K562 (cell line): ENCODE data around the gene USP17L27.
"Not testable (repeated sequence)": the region's sequence is repeated elsewhere in the genome, so short reads cannot be mapped to it uniquely, and the experiment has no call there.

Experiments used
- BHLHE40 ChIP-seq: IDR thresholded peaks from 2 replicates; pipeline ENCODE4 v1.6.1; 2011; ENCODE audit warnings: low read length, improper control_type of control experiment
- CEBPB ChIP-seq: fragments of 450-650 bp; IDR thresholded peaks from 2 replicates; pipeline ENCODE4 v1.6.1; 2016; ENCODE audit warnings: missing genetic modification characterization, missing compliant biosample characterization
- MLX ChIP-seq, 2 experiments: fragments of 450-650 bp in 1 of 2; sonication (generic) in 1 of 2; formaldehyde crosslinking; conservative IDR thresholded peaks; 2 replicates each; pipeline versions ENCODE4 v1.4.0 to v1.8.1; 2020 to 2022; ENCODE audit warnings: mild to moderate bottlenecking in 1 of 2, missing genetic modification reagents in 1 of 2
- MYBL2 ChIP-seq, 2 experiments: fragments of 450-650 bp in 1 of 2; sonication (generic) in 1 of 2; formaldehyde crosslinking in 1 of 2; IDR thresholded peaks; 2 replicates each; pipeline versions ENCODE4 v1.6.1 to v1.8.1; 2017 to 2022; ENCODE audit warnings: borderline replicate concordance in 1 of 2, inconsistent platforms in 1 of 2, low read depth in 1 of 2, mild to moderate bottlenecking in 1 of 2, missing genetic modification reagents in 1 of 2, moderate library complexity in 1 of 2
- POU5F1 ChIP-seq: fragments of 150-350 bp; IDR thresholded peaks from 2 replicates; pipeline ENCODE4 v1.6.1; 2014; ENCODE audit warnings: borderline replicate concordance, low read length, low read depth, mild to moderate bottlenecking; ENCODE audit not compliant: partially characterized antibody
- SMAD4 ChIP-seq: fragments of 250-450 bp; sonication (Bioruptor Pico); conservative IDR thresholded peaks from 2 replicates; pipeline ENCODE4 v1.8.0; 2021; ENCODE audit warnings: inconsistent platforms, mild to moderate bottlenecking, moderate library complexity
- SMARCA4 ChIP-seq: fragments of 450-650 bp; IDR thresholded peaks from 2 replicates; pipeline ENCODE4 v1.6.1; 2016
- TRIM28 ChIP-seq: fragments of 450-650 bp; IDR thresholded peaks from 2 replicates; pipeline ENCODE4 v1.6.1; 2017
- XRCC5 ChIP-seq: fragments of 200-400 bp; formaldehyde crosslinking; IDR thresholded peaks from 2 replicates; pipeline ENCODE4 v1.6.1; 2017; ENCODE audit warnings: low read depth, mild to moderate bottlenecking, low read length
- YY1 ChIP-seq, 3 experiments: IDR thresholded peaks; 2 replicates each; pipeline ENCODE4 v1.6.1; 2011; ENCODE audit warnings: low read length in 2 of 3, mild to moderate bottlenecking in 2 of 3, moderate library complexity in 2 of 3, borderline replicate concordance in 1 of 3, control low read depth in 1 of 3, low read depth in 1 of 3; ENCODE audit not compliant: insufficient read depth in 3 of 3, insufficient replicate concordance in 2 of 3, control insufficient read depth in 1 of 3, insufficient read length in 1 of 3; ENCODE audit errors: extremely low read depth in 1 of 3
- ZC3H8 ChIP-seq: fragments of 450-650 bp; IDR thresholded peaks from 2 replicates; pipeline ENCODE4 v1.6.1; 2017
- ZNF232 ChIP-seq: sonication (generic); formaldehyde crosslinking; IDR thresholded peaks from 2 replicates; pipeline ENCODE4 v1.8.0; 2022; ENCODE audit warnings: mild to moderate bottlenecking, missing genetic modification reagents
- ZNF445 ChIP-seq: fragments of 250-450 bp; sonication (Bioruptor Pico); IDR thresholded peaks from 2 replicates; pipeline ENCODE4 v1.4.0; 2020; ENCODE audit warnings: low read depth, mild to moderate bottlenecking, moderate library complexity
- TF ChIP-seq, protein P1 (sequence below), 3 experiments: IDR thresholded peaks in 2 of 3; conservative IDR thresholded peaks in 1 of 3; 2 replicates each; pipeline ENCODE4 v1.5.1; 2011 to 2012; ENCODE audit warnings: low read length in 3 of 3, mild to moderate bottlenecking in 3 of 3, control low read depth in 2 of 3, improper control_type of control experiment in 1 of 3, inconsistent platforms in 1 of 3, low read depth in 1 of 3, mixed read lengths in 1 of 3, moderate library complexity in 1 of 3; ENCODE audit not compliant: insufficient read depth in 2 of 3

- not testable (repeated sequence) for TF ChIP-seq ZNF445 (CRISPR knock-in tag); ZNF232 (CRISPR knock-in tag); MYBL2 (IDR thresholded peaks at IDR 0.05; ENCODE audit: low read depth); MYBL2 (CRISPR knock-in tag; IDR thresholded peaks at IDR 0.05; ENCODE audit: borderline replicate concordance); MLX (CRISPR knock-in tag; conservative IDR thresholded peaks at IDR 0.05); XRCC5; POU5F1; BHLHE40; ZC3H8; TRIM28; YY1 (IDR thresholded peaks at IDR 0.05; ENCODE audit: borderline replicate concordance in 1 of 3, control insufficient read depth in 1 of 3, extremely low read depth in 1 of 3, insufficient read depth in 3 of 3, insufficient read length in 1 of 3, insufficient replicate concordance in 2 of 3, low read depth in 1 of 3, low read length in 2 of 3); SMAD4 (CRISPR knock-in tag); SMARCA4; CEBPB
- TF ChIP-seq, protein P1, sequence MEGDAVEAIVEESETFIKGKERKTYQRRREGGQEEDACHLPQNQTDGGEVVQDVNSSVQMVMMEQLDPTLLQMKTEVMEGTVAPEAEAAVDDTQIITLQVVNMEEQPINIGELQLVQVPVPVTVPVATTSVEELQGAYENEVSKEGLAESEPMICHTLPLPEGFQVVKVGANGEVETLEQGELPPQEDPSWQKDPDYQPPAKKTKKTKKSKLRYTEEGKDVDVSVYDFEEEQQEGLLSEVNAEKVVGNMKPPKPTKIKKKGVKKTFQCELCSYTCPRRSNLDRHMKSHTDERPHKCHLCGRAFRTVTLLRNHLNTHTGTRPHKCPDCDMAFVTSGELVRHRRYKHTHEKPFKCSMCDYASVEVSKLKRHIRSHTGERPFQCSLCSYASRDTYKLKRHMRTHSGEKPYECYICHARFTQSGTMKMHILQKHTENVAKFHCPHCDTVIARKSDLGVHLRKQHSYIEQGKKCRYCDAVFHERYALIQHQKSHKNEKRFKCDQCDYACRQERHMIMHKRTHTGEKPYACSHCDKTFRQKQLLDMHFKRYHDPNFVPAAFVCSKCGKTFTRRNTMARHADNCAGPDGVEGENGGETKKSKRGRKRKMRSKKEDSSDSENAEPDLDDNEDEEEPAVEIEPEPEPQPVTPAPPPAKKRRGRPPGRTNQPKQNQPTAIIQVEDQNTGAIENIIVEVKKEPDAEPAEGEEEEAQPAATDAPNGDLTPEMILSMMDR (IDR thresholded peaks at IDR 0.05 in 2 of 3, conservative IDR thresholded peaks at IDR 0.05 in 1 of 3; ENCODE audit: insufficient read depth in 2 of 3, low read depth in 1 of 3, low read length in 3 of 3) = not testable (repeated sequence)
Measured at GRCh38 chr4:9379881-9380280, 35.9 kb downstream of the USP17L27 start.
